Measurements from ENCODE around the gene CPNE9. TPM values are rescaled to one million over a fixed set of nuclear protein-coding genes. Genes with fewer than 3 reads are reported as not detected.

Gene CPNE9
- total and polyA plus RNA-seq, 2 of the 13 experiments (the other 11 are each of a cell fraction or from before 2014, with no cell fraction given), result 0.20 TPM; not detected in 1

DNA sequence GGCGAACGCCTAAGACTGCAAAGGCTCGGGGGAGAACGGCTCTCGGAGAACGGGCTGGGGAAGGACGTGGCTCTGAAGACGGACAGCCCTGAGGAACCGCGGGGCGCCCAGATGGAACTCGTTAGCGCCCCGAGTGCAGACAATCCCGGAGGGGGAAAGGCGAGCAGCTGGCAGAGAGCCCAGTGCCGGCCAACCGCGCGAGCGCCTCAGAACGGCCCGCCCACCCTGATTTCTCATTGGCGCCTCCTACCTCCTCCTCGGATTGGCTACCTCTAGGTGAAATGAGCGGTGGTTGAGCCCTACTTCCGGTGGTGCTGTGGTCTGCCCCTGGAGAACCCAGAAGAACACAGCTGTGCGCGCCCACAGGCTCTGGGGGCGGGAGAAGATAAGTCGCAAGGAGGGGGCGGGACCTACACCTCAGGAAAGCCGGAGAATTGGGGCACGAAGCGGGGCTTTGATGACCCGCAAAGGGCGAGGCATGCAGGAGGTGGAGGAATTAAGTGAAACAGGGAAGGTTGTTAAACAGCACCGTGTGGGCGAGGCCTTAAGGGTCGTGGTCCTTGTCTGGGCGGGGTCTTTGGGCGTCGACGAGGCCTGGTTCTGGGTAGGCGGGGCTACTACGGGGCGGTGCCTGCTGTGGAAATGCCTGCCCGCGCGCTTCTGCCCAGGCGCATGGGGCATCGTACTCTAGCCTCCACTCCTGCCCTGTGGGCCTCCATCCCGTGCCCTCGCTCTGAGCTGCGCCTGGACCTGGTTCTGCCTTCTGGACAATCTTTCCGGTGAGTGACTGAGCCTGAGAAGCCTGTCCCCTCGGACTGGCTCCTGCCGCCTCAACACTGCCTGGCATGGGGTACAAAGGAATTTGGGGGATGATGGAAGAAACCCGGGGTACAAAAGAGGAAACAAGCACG lies 46.3 kb downstream of the CPNE9 start, which contains the start of gene OGG1 (continued):
- TF ChIP-seq SMAD1 (CRISPR knock-in tag; IDR thresholded peaks at IDR 0.05; ENCODE audit: borderline replicate concordance, low read depth) (no peak; the same call in 1 of the 2 replicates), EZH2 (conservative IDR thresholded peaks at IDR 0.05; ENCODE audit: low read depth, low read length) (no peak), PHF21A (CRISPR knock-in tag; IDR thresholded peaks at IDR 0.05) (peak; percentile 49; the same call in 1 of the 2 replicates), REL (CRISPR knock-in tag; conservative IDR thresholded peaks at IDR 0.05) (peak; percentile 42; the same call in 1 of the 2 replicates), ZSCAN20 (CRISPR knock-in tag; IDR thresholded peaks at IDR 0.05; ENCODE audit: borderline replicate concordance) (no peak), MAZ (IDR thresholded peaks at IDR 0.05; ENCODE audit: borderline replicate concordance, low read depth, low read length) (peak; percentile 73), MAZ (CRISPR knock-in tag; IDR thresholded peaks at IDR 0.05; ENCODE audit: low read depth) (peak; percentile 27; the same call in 1 of the 2 replicates), ZNF883 (CRISPR knock-in tag; IDR thresholded peaks at IDR 0.05; ENCODE audit: not compliant biosample characterization) (no peak), ZNF382 (CRISPR knock-in tag; IDR thresholded peaks at IDR 0.05; ENCODE audit: borderline replicate concordance) (no peak), MBNL3 (CRISPR knock-in tag; conservative IDR thresholded peaks at IDR 0.05) (no peak), ZNF136 (CRISPR knock-in tag; IDR thresholded peaks at IDR 0.05; ENCODE audit: low read depth) (peak; percentile 85), ZFP41 (CRISPR knock-in tag; IDR thresholded peaks at IDR 0.05; ENCODE audit: borderline replicate concordance) (peak; percentile 80; the same call in 1 of the 2 replicates), SALL1 (CRISPR knock-in tag; IDR thresholded peaks at IDR 0.05) (0 out of 2 replicates have a peak, but pooled peaks have one; percentile 41), ZNF264 (CRISPR knock-in tag; IDR thresholded peaks at IDR 0.05) (no peak), ZNF251 (CRISPR knock-in tag; IDR thresholded peaks at IDR 0.05) (no peak), ONECUT2 (CRISPR knock-in tag; IDR thresholded peaks at IDR 0.05) (no peak), ZMYM3 (CRISPR knock-in tag; IDR thresholded peaks at IDR 0.05) (no peak)
- TF ChIP-seq, protein P1, sequence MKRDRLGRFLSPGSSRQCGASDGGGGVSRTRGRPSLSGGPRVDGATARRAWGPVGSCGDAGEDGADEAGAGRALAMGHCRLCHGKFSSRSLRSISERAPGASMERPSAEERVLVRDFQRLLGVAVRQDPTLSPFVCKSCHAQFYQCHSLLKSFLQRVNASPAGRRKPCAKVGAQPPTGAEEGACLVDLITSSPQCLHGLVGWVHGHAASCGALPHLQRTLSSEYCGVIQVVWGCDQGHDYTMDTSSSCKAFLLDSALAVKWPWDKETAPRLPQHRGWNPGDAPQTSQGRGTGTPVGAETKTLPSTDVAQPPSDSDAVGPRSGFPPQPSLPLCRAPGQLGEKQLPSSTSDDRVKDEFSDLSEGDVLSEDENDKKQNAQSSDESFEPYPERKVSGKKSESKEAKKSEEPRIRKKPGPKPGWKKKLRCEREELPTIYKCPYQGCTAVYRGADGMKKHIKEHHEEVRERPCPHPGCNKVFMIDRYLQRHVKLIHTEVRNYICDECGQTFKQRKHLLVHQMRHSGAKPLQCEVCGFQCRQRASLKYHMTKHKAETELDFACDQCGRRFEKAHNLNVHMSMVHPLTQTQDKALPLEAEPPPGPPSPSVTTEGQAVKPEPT (CRISPR knock-in tag; IDR thresholded peaks at IDR 0.05; ENCODE audit: low read depth), result peak; percentile 48; the same call in 1 of the 2 replicates
- TF ChIP-seq, protein P2, sequence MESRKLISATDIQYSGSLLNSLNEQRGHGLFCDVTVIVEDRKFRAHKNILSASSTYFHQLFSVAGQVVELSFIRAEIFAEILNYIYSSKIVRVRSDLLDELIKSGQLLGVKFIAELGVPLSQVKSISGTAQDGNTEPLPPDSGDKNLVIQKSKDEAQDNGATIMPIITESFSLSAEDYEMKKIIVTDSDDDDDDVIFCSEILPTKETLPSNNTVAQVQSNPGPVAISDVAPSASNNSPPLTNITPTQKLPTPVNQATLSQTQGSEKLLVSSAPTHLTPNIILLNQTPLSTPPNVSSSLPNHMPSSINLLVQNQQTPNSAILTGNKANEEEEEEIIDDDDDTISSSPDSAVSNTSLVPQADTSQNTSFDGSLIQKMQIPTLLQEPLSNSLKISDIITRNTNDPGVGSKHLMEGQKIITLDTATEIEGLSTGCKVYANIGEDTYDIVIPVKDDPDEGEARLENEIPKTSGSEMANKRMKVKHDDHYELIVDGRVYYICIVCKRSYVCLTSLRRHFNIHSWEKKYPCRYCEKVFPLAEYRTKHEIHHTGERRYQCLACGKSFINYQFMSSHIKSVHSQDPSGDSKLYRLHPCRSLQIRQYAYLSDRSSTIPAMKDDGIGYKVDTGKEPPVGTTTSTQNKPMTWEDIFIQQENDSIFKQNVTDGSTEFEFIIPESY (CRISPR knock-in tag; IDR thresholded peaks at IDR 0.05), result no peak
- TF ChIP-seq, protein P3, sequence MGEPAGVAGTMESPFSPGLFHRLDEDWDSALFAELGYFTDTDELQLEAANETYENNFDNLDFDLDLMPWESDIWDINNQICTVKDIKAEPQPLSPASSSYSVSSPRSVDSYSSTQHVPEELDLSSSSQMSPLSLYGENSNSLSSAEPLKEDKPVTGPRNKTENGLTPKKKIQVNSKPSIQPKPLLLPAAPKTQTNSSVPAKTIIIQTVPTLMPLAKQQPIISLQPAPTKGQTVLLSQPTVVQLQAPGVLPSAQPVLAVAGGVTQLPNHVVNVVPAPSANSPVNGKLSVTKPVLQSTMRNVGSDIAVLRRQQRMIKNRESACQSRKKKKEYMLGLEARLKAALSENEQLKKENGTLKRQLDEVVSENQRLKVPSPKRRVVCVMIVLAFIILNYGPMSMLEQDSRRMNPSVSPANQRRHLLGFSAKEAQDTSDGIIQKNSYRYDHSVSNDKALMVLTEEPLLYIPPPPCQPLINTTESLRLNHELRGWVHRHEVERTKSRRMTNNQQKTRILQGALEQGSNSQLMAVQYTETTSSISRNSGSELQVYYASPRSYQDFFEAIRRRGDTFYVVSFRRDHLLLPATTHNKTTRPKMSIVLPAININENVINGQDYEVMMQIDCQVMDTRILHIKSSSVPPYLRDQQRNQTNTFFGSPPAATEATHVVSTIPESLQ (CRISPR knock-in tag; conservative IDR thresholded peaks at IDR 0.05), result no peak
- TF ChIP-seq, protein P4, sequence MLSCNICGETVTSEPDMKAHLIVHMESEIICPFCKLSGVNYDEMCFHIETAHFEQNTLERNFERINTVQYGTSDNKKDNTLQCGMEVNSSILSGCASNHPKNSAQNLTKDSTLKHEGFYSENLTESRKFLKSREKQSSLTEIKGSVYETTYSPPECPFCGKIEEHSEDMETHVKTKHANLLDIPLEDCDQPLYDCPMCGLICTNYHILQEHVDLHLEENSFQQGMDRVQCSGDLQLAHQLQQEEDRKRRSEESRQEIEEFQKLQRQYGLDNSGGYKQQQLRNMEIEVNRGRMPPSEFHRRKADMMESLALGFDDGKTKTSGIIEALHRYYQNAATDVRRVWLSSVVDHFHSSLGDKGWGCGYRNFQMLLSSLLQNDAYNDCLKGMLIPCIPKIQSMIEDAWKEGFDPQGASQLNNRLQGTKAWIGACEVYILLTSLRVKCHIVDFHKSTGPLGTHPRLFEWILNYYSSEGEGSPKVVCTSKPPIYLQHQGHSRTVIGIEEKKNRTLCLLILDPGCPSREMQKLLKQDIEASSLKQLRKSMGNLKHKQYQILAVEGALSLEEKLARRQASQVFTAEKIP (CRISPR knock-in tag; IDR thresholded peaks at IDR 0.05; ENCODE audit: borderline replicate concordance), result no peak

Data from HepG2 (cell line).